ENCODE measurements around the gene PITPNM1. TPM values are rescaled to one million over a fixed set of nuclear protein-coding genes. Genes with fewer than 3 reads are reported as not detected.

PITPNM1 gene
- total and polyA plus RNA-seq, 2 of the 13 experiments (the other 11 are each of a cell fraction or from before 2014, with no cell fraction given): 8.2 to 8.5 TPM

DNA sequence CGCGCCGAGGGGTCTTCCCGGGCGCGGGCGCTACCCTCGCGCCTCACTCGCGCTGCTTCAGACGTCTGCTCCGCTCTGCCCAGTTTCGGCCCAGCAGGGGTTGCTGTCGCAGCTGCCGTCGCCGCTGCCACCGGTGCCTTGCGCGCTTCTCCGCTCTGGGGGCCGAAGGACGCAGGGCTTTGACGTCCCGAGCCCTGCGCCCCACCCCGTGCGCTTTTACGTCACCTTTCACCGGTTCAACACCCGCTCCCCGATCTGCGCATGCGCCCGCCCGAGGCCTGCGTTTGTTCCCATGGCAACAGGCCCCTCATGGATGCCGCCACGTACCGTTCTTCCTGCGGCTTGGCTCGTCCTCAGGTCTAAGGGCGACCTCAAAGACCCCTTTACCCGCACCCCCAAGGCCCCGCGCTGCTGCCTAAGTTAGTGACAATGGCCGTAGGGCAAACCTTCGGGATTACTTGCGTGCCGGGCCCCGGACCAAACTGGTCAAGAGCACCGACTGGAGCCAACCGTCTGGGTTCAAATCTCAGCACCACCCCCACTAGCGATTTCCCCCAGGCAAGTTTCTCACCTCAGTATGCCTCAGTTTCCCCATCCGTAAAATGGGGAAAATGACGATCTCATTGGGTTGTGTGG lies 3.4 kb upstream of the PITPNM1 start (continued):
- no peak for TF ChIP-seq ZNF552 (CRISPR knock-in tag; IDR thresholded peaks at IDR 0.05; ENCODE audit: borderline replicate concordance)
- TF ChIP-seq ZNF616 (CRISPR knock-in tag; IDR thresholded peaks at IDR 0.05; ENCODE audit: low read depth): peak; percentile 73; the same call in 1 of the 2 replicates
- TF ChIP-seq, protein P1, sequence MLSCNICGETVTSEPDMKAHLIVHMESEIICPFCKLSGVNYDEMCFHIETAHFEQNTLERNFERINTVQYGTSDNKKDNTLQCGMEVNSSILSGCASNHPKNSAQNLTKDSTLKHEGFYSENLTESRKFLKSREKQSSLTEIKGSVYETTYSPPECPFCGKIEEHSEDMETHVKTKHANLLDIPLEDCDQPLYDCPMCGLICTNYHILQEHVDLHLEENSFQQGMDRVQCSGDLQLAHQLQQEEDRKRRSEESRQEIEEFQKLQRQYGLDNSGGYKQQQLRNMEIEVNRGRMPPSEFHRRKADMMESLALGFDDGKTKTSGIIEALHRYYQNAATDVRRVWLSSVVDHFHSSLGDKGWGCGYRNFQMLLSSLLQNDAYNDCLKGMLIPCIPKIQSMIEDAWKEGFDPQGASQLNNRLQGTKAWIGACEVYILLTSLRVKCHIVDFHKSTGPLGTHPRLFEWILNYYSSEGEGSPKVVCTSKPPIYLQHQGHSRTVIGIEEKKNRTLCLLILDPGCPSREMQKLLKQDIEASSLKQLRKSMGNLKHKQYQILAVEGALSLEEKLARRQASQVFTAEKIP (CRISPR knock-in tag; IDR thresholded peaks at IDR 0.05; ENCODE audit: borderline replicate concordance): no peak
- no peak for TF ChIP-seq ZNF136 (CRISPR knock-in tag; IDR thresholded peaks at IDR 0.05; ENCODE audit: low read depth)
- TF ChIP-seq ADNP (CRISPR knock-in tag; IDR thresholded peaks at IDR 0.05): no peak
- TF ChIP-seq ZNF451 (CRISPR knock-in tag; IDR thresholded peaks at IDR 0.05): peak; percentile 86
- TF ChIP-seq TEAD3 (CRISPR knock-in tag; optimal IDR thresholded peaks at IDR 0.05; ENCODE audit: borderline replicate concordance): peak; percentile 41
- TF ChIP-seq SUZ12 (IDR thresholded peaks at IDR 0.05; ENCODE audit: low read depth, low read length): no peak
- 0 out of 2 replicates have a peak, but pooled peaks have one; percentile 54 for TF ChIP-seq MAF1 (CRISPR knock-in tag; IDR thresholded peaks at IDR 0.05; ENCODE audit: borderline replicate concordance)
- no peak for TF ChIP-seq ZNF563 (CRISPR knock-in tag; IDR thresholded peaks at IDR 0.05)
- TF ChIP-seq ZNF562 (CRISPR knock-in tag; IDR thresholded peaks at IDR 0.05; ENCODE audit: borderline replicate concordance): no peak
- TF ChIP-seq PHF21A (CRISPR knock-in tag; IDR thresholded peaks at IDR 0.05): no peak
- TF ChIP-seq TFE3 (CRISPR knock-in tag; IDR thresholded peaks at IDR 0.05): no peak; the same call in 1 of the 2 replicates
- TF ChIP-seq ZNF232 (CRISPR knock-in tag; IDR thresholded peaks at IDR 0.05; ENCODE audit: borderline replicate concordance): no peak
- no peak for TF ChIP-seq PAF1 (CRISPR knock-in tag; IDR thresholded peaks at IDR 0.05)
- no peak; the same call in 1 of the 2 replicates for TF ChIP-seq MTF2 (CRISPR knock-in tag; IDR thresholded peaks at IDR 0.05; ENCODE audit: borderline replicate concordance)
- TF ChIP-seq ZNF276 (CRISPR knock-in tag; IDR thresholded peaks at IDR 0.05; ENCODE audit: low read depth): no peak
- TF ChIP-seq, protein P2, sequence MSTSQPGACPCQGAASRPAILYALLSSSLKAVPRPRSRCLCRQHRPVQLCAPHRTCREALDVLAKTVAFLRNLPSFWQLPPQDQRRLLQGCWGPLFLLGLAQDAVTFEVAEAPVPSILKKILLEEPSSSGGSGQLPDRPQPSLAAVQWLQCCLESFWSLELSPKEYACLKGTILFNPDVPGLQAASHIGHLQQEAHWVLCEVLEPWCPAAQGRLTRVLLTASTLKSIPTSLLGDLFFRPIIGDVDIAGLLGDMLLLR (CRISPR knock-in tag; IDR thresholded peaks at IDR 0.05): no peak
- TF ChIP-seq, protein P3, sequence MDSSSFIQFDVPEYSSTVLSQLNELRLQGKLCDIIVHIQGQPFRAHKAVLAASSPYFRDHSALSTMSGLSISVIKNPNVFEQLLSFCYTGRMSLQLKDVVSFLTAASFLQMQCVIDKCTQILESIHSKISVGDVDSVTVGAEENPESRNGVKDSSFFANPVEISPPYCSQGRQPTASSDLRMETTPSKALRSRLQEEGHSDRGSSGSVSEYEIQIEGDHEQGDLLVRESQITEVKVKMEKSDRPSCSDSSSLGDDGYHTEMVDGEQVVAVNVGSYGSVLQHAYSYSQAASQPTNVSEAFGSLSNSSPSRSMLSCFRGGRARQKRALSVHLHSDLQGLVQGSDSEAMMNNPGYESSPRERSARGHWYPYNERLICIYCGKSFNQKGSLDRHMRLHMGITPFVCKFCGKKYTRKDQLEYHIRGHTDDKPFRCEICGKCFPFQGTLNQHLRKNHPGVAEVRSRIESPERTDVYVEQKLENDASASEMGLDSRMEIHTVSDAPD (CRISPR knock-in tag; IDR thresholded peaks at IDR 0.05): no peak
- no peak for TF ChIP-seq ZBTB33 (CRISPR knock-in tag; IDR thresholded peaks at IDR 0.05)

Measured in HepG2 (cell line).